IMR-90 (cell line): Measurements from ENCODE around the gene SMIM31. TPM values are rescaled to one million over a fixed set of nuclear protein-coding genes. Genes with fewer than 3 reads are reported as not detected.

Experiments
- ATAC-seq: fragments of 200-7000 bp; cut with Tn5 transposase; 2 replicates; pipeline ENCODE4 v1.9.1; 2020; ENCODE audit warnings: low read depth, mild to moderate bottlenecking, moderate library complexity
- BruUV-seq: library from RNA; stranded (reverse); fragments of 400-500 nt; replicated peaks from 2 replicates; lab custom pipeline; 2021; lab: Mats Ljungman, UMichigan
- CTCF ChIA-PET: fragments of 300-600 bp; formaldehyde crosslinking; extraction: SDS; loops from one replicate; lab custom pipeline; 2021; ENCODE audit warnings: antibody characterized with exemption; lab: Yijun Ruan, JAX
- POLR2A ChIA-PET: fragments of 300-600 bp; sonication (Branson Sonifier 250); formaldehyde crosslinking; loops from one replicate; lab custom pipeline; 2022; ENCODE audit warnings: antibody characterized with exemption; ENCODE audit not compliant: unreplicated experiment; lab: Charles Lee
- DNase-seq: peaks from one replicate; pipeline ENCODE4 v3.0.0; 2013
- H2AFZ ChIP-seq: replicated peaks from 2 replicates; pipeline ENCODE3; 2013; ENCODE audit warnings: low read length, mild to moderate bottlenecking; ENCODE audit not compliant: poor library complexity
- H2AK5ac ChIP-seq: 2 replicates; pipeline ENCODE4 v1.6.1; 2013; ENCODE audit warnings: low read depth, low read length, inconsistent platforms
- H2AK9ac ChIP-seq: replicated peaks from 2 replicates; pipeline ENCODE3; 2013; ENCODE audit warnings: mild to moderate bottlenecking, low read depth, low read length, moderate library complexity; ENCODE audit not compliant: poor library complexity
- H2BK120ac ChIP-seq: 2 replicates; pipeline ENCODE4 v1.6.1; 2013; ENCODE audit warnings: low read depth, low read length, inconsistent platforms
- H2BK15ac ChIP-seq: 3 replicates; pipeline ENCODE4 v1.6.1; 2013; ENCODE audit warnings: low read depth, low read length, inconsistent platforms
- H2BK20ac ChIP-seq: 2 replicates; pipeline ENCODE4 v1.6.1; 2013; ENCODE audit warnings: low read depth, mild to moderate bottlenecking, inconsistent platforms, low read length, moderate library complexity
- H2BK5ac ChIP-seq: 2 replicates; pipeline ENCODE4 v1.6.1; 2013; ENCODE audit warnings: mild to moderate bottlenecking, low read depth, low read length, inconsistent platforms; ENCODE audit not compliant: poor library complexity, severe bottlenecking
- H3K14ac ChIP-seq: replicated peaks from 2 replicates; pipeline ENCODE4 v1.6.1; 2013; ENCODE audit warnings: low read depth, low read length, inconsistent platforms
- H3K18ac ChIP-seq: 2 replicates; pipeline ENCODE4 v1.6.1; 2013; ENCODE audit warnings: low read depth, low read length, control low read depth
- H3K23ac ChIP-seq: 2 replicates; pipeline ENCODE4 v1.6.1; 2013; ENCODE audit warnings: low read depth, low read length, inconsistent platforms
- H3K27ac ChIP-seq: 2 replicates; pipeline ENCODE4 v1.5.1; 2013; ENCODE audit warnings: mild to moderate bottlenecking, control low read depth, low read length; ENCODE audit not compliant: insufficient read depth
- H3K27me3 ChIP-seq: 2 replicates; pipeline ENCODE4 v1.6.1; 2013; ENCODE audit warnings: low read length; ENCODE audit not compliant: control insufficient read depth, insufficient read depth
- H3K36me3 ChIP-seq: 2 replicates; pipeline ENCODE4 v1.6.1; 2013; ENCODE audit warnings: low read length, mixed read lengths; ENCODE audit not compliant: control insufficient read depth, insufficient read depth
- H3K4ac ChIP-seq: 2 replicates; pipeline ENCODE4 v1.6.1; 2013; ENCODE audit warnings: low read depth, low read length, inconsistent platforms
- H3K4me1 ChIP-seq: 2 replicates; pipeline ENCODE4 v1.6.1; 2013; ENCODE audit warnings: low read length, mixed read lengths; ENCODE audit not compliant: control insufficient read depth, insufficient read depth
- H3K4me2 ChIP-seq: 2 replicates; pipeline ENCODE4 v1.6.1; 2013; ENCODE audit warnings: low read depth, mild to moderate bottlenecking, control low read depth, low read length, moderate library complexity
- H3K4me3 ChIP-seq: 2 replicates; pipeline ENCODE4 v1.5.1; 2013; ENCODE audit warnings: low read depth, mild to moderate bottlenecking, control low read depth, low read length, moderate library complexity; ENCODE audit not compliant: insufficient read depth
- H3K56ac ChIP-seq: 2 replicates; pipeline ENCODE4 v1.6.1; 2013; ENCODE audit warnings: low read length, inconsistent platforms; ENCODE audit not compliant: insufficient read depth; ENCODE audit errors: extremely low read depth
- H3K79me1 ChIP-seq, 2 experiments: 2 replicates each; pipeline ENCODE4 v1.6.1; 2013; ENCODE audit warnings: low read length in 2 of 2, inconsistent platforms in 1 of 2, low read depth in 1 of 2
- H3K9ac ChIP-seq: 2 replicates; pipeline ENCODE4 v1.6.1; 2013; ENCODE audit warnings: low read depth, low read length, control low read depth
- H3K9me1 ChIP-seq: 2 replicates; pipeline ENCODE4 v1.6.1; 2013; ENCODE audit warnings: low read length, inconsistent platforms; ENCODE audit not compliant: insufficient read depth
- H3K9me3 ChIP-seq: 2 replicates; pipeline ENCODE4 v1.6.1; 2013; ENCODE audit warnings: low read length; ENCODE audit not compliant: control insufficient read depth, insufficient read depth
- H4K20me1 ChIP-seq: 2 replicates; pipeline ENCODE4 v1.6.1; 2013; ENCODE audit warnings: low read length, inconsistent platforms; ENCODE audit not compliant: insufficient read depth
- H4K5ac ChIP-seq: 2 replicates; pipeline ENCODE4 v1.6.1; 2013; ENCODE audit warnings: mild to moderate bottlenecking, low read depth, low read length, control low read depth
- H4K8ac ChIP-seq, 2 experiments: 2 replicates each; pipeline ENCODE4 v1.6.1; 2013; ENCODE audit warnings: low read depth in 2 of 2, low read length in 2 of 2, control low read depth in 1 of 2, inconsistent platforms in 1 of 2
- H4K91ac ChIP-seq: 2 replicates; pipeline ENCODE4 v1.6.1; 2013; ENCODE audit warnings: low read depth, low read length, inconsistent platforms; ENCODE audit not compliant: insufficient read depth
- BHLHE40 ChIP-seq: fragments of 150-350 bp; IDR thresholded peaks from 2 replicates; pipeline ENCODE4 v1.6.1; 2016; ENCODE audit warnings: mild to moderate bottlenecking, low read depth, low read length
- CEBPB ChIP-seq: IDR thresholded peaks from 2 replicates; pipeline ENCODE4 v1.6.1; 2012; ENCODE audit warnings: low read depth, low read length, improper control_type of control experiment
- CHD1 ChIP-seq: IDR thresholded peaks from 2 replicates; pipeline ENCODE4 v1.6.1; 2012; ENCODE audit warnings: low read depth, low read length, improper control_type of control experiment
- MAFK ChIP-seq: IDR thresholded peaks from 2 replicates; pipeline ENCODE4 v1.6.1; 2012; ENCODE audit warnings: low read depth, low read length, improper control_type of control experiment
- MAZ ChIP-seq: IDR thresholded peaks from 2 replicates; pipeline ENCODE4 v1.6.1; 2012; ENCODE audit warnings: low read depth, mild to moderate bottlenecking, low read length, improper control_type of control experiment, moderate library complexity, borderline replicate concordance
- NFE2L2 ChIP-seq: fragments of 150-350 bp; IDR thresholded peaks from 2 replicates; pipeline ENCODE4 v1.6.1; 2016; ENCODE audit warnings: low read depth, mild to moderate bottlenecking, low read length
- POLR2A ChIP-seq: IDR thresholded peaks from 2 replicates; pipeline ENCODE4 v1.6.1; 2012; ENCODE audit warnings: mild to moderate bottlenecking, low read depth, low read length
- RAD21 ChIP-seq: IDR thresholded peaks from 2 replicates; pipeline ENCODE4 v1.6.1; 2012; ENCODE audit warnings: low read length, improper control_type of control experiment
- RFX5 ChIP-seq: IDR thresholded peaks from 2 replicates; pipeline ENCODE4 v1.8.0; 2012; ENCODE audit warnings: low read depth, mild to moderate bottlenecking, low read length, moderate library complexity
- SMC3 ChIP-seq: fragments of 150-350 bp; IDR thresholded peaks from 2 replicates; pipeline ENCODE4 v1.6.1; 2016; ENCODE audit warnings: low read depth, mild to moderate bottlenecking, antibody characterized with exemption, low read length, moderate library complexity
- USF2 ChIP-seq: fragments of 150-350 bp; IDR thresholded peaks from 2 replicates; pipeline ENCODE4 v1.6.1; 2017; ENCODE audit warnings: mild to moderate bottlenecking, antibody characterized with exemption, low read length, low read depth
- WGBS, 2 experiments: methylation state at CpG; one replicate each; pipeline versions ENCODE4 v1.1.5 to v1.1.7; 2013; ENCODE audit warnings: missing lambda C conversion rate in 2 of 2; ENCODE audit not compliant: insufficient read length in 1 of 2; ENCODE audit errors: extremely low coverage in 2 of 2; 5-methylcytosine and 5-hydroxymethylcytosine counted together
- dilution Hi-C: fragments of 300-500 bp; cut with HindIII; formaldehyde crosslinking; loops from one replicate; pipeline ENCODE4 v1.14.3; 2018; ENCODE audit warnings: low sequenced_read_pairs; ENCODE audit not compliant: unreplicated experiment
- in situ Hi-C: fragments of 300-500 bp; cut with MboI; formaldehyde crosslinking; loops from 3 replicates; pipeline ENCODE4 v1.14.3; 2019; ENCODE audit warnings: low sequenced_read_pairs, inconsistent platforms, mixed read lengths
- intact Hi-C: fragments of 100-400 bp; cut with micrococcal nuclease; formaldehyde crosslinking; loops from 2 replicates; pipeline ENCODE4 v1.10.0; 2022
- polyA plus RNA-seq, 3 experiments: library from polyadenylated mRNA; depleted of rRNA; stranded (reverse); fragments of >200 nt; gene quantifications; 2 replicates each; pipeline ENCODE4 v1.2.3, GENCODE V29; 2012; ENCODE audit warnings: low replicate concordance in 1 of 3
- total RNA-seq: library from RNA; depleted of rRNA; stranded (reverse); fragments of >200 nt; gene quantifications from 2 replicates; pipeline ENCODE4 v1.2.3, GENCODE V29; 2012
- TF ChIP-seq, protein P1 (sequence below): conservative IDR thresholded peaks from 2 replicates; pipeline ENCODE4 v1.5.1; 2012; ENCODE audit warnings: mild to moderate bottlenecking, low read depth, low read length, improper control_type of control experiment

SMIM31 gene
- total and polyA plus RNA-seq, 2 of the 4 experiments (the other 2 are of a cell fraction) = not detected

DNA sequence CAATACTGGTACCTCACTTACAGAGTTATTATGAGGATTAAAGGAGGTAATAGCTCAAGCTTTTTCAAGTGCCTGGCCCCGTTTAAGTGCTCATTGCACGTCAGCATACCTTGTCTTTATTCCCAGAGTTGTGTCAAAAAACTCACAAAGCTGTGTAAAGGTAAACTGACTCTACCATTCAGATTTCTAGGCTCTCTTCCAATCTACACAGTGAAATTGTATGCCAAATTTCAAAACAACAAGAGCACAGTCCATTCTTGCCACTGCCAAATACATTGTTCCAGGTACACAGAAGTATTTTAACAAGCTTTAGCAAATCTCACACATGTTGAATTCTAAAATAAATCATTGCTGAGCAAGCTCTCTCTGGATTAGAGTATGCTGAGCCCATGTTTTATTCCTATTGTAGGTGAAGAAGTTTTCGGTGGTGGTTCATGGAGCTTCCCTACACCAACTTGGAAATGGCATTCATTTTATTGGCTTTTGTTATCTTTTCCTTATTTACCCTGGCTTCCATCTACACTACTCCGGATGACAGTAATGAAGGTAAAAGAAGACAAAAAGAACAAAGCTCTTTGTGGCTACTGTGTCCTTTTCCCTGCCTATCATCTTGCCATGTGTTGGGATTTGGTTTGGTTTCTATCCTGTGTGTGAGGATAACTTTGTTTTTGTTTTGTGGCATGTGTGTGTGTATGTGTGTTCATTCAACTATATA lies 16.2 kb downstream of the SMIM31 start:
- no peak overlapping the region for H2AK5ac ChIP-seq
- dilution Hi-C loops (no loop called here), intact Hi-C loops (no loop called here), in situ Hi-C loops (loop anchor here (10.0 kb wide), 1 partner anchor 325 kb away; no protein-coding TSS in a partner anchor)
- no peak overlapping the region for H3K56ac ChIP-seq
- no peaks in the 10 kb centered on the region for H3K4me1 ChIP-seq
- no peak overlapping the region for H3K4me3 ChIP-seq
- H3K23ac ChIP-seq = no peak overlapping the region
- H3K4me2 ChIP-seq = no peak overlapping the region
- H4K5ac ChIP-seq = no peak overlapping the region
- H4K20me1 ChIP-seq = no peaks in the 10 kb centered on the region
- no peak overlapping the region for H2AK9ac ChIP-seq
- no peaks in the 10 kb centered on the region for H3K27me3 ChIP-seq
- H3K9me1 ChIP-seq = no peaks in the 10 kb centered on the region
- no peak overlapping the region for H2BK20ac ChIP-seq
- H4K8ac ChIP-seq = no peak overlapping the region
- no peak overlapping the region for H2AFZ ChIP-seq
- no peak overlapping the region for H3K4ac ChIP-seq
- H2BK5ac ChIP-seq = no peak overlapping the region
- no peak overlapping the region for H3K27ac ChIP-seq
- no peak overlapping the region for H3K9ac ChIP-seq
- CTCF ChIA-PET = no interaction called here
- BruUV-seq = no TSS peak
- POLR2A ChIA-PET = no interaction called here
- no peaks in the 10 kb centered on the region for H3K36me3 ChIP-seq
- no peak overlapping the region for H3K18ac ChIP-seq
- H3K14ac ChIP-seq = no peak overlapping the region
- H2BK120ac ChIP-seq = no peak overlapping the region
- no peak overlapping the region for H4K91ac ChIP-seq
- H3K9me3 ChIP-seq = no peaks in the 10 kb centered on the region
- no peaks in the 10 kb centered on the region for H3K79me1 ChIP-seq
- ATAC-seq = no peak
- no peak overlapping the region for H2BK15ac ChIP-seq
- DNase-seq = no peak
- TF ChIP-seq CEBPB (no peak), SMC3 (no peak), CHD1 (no peak), RFX5 (no peak), RAD21 (no peak), NFE2L2 (no peak), POLR2A (no peak), MAFK (no peak), BHLHE40 (no peak), MAZ (no peak), USF2 (no peak)
- TF ChIP-seq, protein P1, sequence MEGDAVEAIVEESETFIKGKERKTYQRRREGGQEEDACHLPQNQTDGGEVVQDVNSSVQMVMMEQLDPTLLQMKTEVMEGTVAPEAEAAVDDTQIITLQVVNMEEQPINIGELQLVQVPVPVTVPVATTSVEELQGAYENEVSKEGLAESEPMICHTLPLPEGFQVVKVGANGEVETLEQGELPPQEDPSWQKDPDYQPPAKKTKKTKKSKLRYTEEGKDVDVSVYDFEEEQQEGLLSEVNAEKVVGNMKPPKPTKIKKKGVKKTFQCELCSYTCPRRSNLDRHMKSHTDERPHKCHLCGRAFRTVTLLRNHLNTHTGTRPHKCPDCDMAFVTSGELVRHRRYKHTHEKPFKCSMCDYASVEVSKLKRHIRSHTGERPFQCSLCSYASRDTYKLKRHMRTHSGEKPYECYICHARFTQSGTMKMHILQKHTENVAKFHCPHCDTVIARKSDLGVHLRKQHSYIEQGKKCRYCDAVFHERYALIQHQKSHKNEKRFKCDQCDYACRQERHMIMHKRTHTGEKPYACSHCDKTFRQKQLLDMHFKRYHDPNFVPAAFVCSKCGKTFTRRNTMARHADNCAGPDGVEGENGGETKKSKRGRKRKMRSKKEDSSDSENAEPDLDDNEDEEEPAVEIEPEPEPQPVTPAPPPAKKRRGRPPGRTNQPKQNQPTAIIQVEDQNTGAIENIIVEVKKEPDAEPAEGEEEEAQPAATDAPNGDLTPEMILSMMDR = no peak
- no CpG with 5 or more reads among the region's 4 CpGs for WGBS, 2 experiments
